MCF 10A (cell line): Measurements from ENCODE around the gene SMAD9. TPM values are rescaled to one million over a fixed set of nuclear protein-coding genes. Genes with fewer than 3 reads are reported as not detected.

Experiments used
- BruUV-seq: library from RNA; stranded (reverse); fragments of 400-500 nt; replicated peaks from 2 replicates; lab custom pipeline; 2021; lab: Mats Ljungman, UMichigan
- CTCF ChIA-PET: fragments of 300-600 bp; sonication (Branson Sonifier 250); formaldehyde crosslinking; extraction: SDS; loops from one replicate; lab custom pipeline; 2021; ENCODE audit warnings: antibody characterized with exemption, inconsistent platforms; lab: Yijun Ruan, JAX
- POLR2A ChIA-PET: fragments of 300-600, 350-650 bp; sonication (Branson Sonifier 250); formaldehyde crosslinking; extraction: SDS; loops from one replicate; lab custom pipeline; 2020; ENCODE audit warnings: antibody characterized with exemption, inconsistent platforms; lab: Yijun Ruan, JAX
- DNase-seq: peaks from one replicate; pipeline ENCODE4 v3.0.0-alpha.2; 2018; ENCODE audit not compliant: unreplicated experiment
- H3K27ac Mint-ChIP-seq: one replicate; pipeline ENCODE4 v1.8.0; 2022; ENCODE audit warnings: mild to moderate bottlenecking, low read depth, mixed read lengths; ENCODE audit not compliant: unreplicated experiment
- H3K27me3 Mint-ChIP-seq: one replicate; pipeline ENCODE4 v1.8.0; 2022; ENCODE audit warnings: mixed read lengths; ENCODE audit not compliant: insufficient read depth, unreplicated experiment
- H3K36me3 Mint-ChIP-seq: one replicate; pipeline ENCODE4 v1.8.0; 2022; ENCODE audit warnings: mild to moderate bottlenecking, moderate library complexity, mixed read lengths; ENCODE audit not compliant: insufficient read depth, unreplicated experiment
- H3K4me1 Mint-ChIP-seq: one replicate; pipeline ENCODE4 v1.8.0; 2022; ENCODE audit warnings: mixed read lengths; ENCODE audit not compliant: insufficient read depth, unreplicated experiment
- H3K4me3 Mint-ChIP-seq: one replicate; pipeline ENCODE4 v1.8.0; 2022; ENCODE audit warnings: mild to moderate bottlenecking, moderate library complexity, mixed read lengths; ENCODE audit not compliant: unreplicated experiment
- H3K9me3 Mint-ChIP-seq: one replicate; pipeline ENCODE4 v1.8.0; 2022; ENCODE audit warnings: mixed read lengths; ENCODE audit not compliant: unreplicated experiment
- CTCF ChIP-seq: fragments of 200-600 bp; IDR thresholded peaks from one replicate; pipeline ENCODE4 v1.8.0; 2022; ENCODE audit warnings: antibody characterized with exemption, mild to moderate bottlenecking; ENCODE audit not compliant: unreplicated experiment
- intact Hi-C: fragments of 100-400 bp; cut with micrococcal nuclease; formaldehyde crosslinking; loops from 2 replicates; pipeline ENCODE4 v1.14.1; 2022
- total RNA-seq: library from RNA; stranded (reverse); gene quantifications from 2 replicates; pipeline ENCODE4 v1.2.3, GENCODE V29; 2022

SMAD9 gene
- total RNA-seq, 1 experiment from 2014 or later, result 1.6 TPM

DNA sequence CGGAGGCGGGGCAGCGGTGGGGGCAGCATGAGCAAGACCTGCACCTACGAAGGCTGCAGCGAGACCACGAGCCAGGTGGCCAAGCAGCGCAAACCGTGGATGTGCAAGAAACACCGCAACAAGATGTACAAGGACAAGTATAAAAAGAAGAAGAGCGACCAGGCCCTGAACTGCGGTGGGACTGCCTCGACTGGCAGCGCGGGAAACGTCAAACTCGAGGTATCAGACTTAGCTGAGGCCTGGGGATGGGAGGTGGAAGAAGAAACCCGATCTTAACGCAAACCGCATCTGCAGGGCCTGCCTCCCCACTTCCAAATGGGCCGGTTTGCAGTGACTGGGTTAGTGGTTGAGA is 100.3 kb downstream of the SMAD9 start:
- intact Hi-C loops, result loop anchor here (10.0 kb wide), 2 partner anchors 395 to 535 kb away; no protein-coding TSS in a partner anchor
- TF ChIP-seq CTCF, result no peak
- ChIA-PET CTCF (no interaction called here), POLR2A (interaction anchor here (0.6 kb wide), 1 partner anchor 178 kb away, joined by 4 read pairs; no protein-coding TSS in a partner anchor)
- Mint-ChIP-seq H3K9me3 (no peaks in the 10 kb centered on the region), H3K4me1 (peaks cover 27% of the 10 kb centered on the region), H3K4me3 (peak overlapping the region; percentile 94), H3K36me3 (no peaks in the 10 kb centered on the region), H3K27me3 (no peaks in the 10 kb centered on the region), H3K27ac (peak overlapping the region; percentile 79)
- peak; percentile 46 for DNase-seq
- no TSS peak for BruUV-seq

DNA sequence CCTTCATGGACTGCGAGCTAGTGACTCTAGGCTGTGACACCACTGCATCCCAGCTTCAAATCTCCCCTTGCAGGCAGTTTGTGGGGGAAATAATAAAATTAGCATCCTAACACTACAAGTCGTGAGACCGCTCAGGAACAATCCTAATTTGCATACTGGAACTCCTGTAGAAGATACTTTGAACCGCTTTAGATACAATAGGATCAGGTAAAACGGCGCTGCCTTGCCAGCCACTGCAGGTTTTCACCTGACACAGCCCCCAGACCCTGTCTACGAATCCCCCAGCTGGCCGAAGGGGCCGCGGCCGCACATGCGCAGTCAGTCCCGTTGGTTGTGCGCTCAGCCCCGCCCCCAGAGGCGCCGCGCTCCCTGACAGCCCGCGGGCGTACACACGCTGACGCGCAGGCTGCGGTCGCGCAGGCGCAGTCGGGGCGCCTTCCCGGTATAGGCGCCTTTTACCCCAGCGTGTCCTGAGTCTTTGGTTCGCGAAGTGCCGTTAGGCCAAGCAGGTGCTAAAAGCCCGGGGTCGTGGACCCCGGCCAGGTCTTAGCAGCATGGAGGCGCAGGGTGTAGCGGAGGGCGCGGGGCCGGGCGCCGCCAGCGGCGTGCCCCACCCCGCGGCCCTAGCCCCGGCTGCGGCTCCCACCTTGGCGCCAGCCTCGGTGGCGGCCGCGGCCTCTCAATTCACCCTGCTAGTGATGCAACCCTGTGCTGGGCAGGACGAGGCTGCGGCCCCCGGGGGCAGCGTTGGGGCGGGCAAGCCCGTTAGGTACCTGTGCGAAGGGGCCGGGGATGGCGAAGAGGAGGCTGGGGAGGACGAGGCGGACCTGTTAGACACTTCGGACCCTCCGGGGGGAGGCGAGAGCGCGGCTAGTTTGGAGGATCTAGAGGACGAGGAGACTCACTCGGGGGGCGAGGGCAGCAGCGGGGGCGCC is 101.0 kb downstream of the SMAD9 start, which contains the start of gene RFXAP:
RFXAP (plus strand) TSS at position 419 of the 935 bp plus-strand sequence; CDS start at position 555, 136 bp downstream.
- no peaks in the 10 kb centered on the region for H3K36me3 Mint-ChIP-seq
- no peaks in the 10 kb centered on the region for H3K9me3 Mint-ChIP-seq
- no TSS peak for BruUV-seq
- peak; percentile 83 for DNase-seq
- ChIA-PET CTCF (interaction anchor here (0.6 kb wide), 1 partner anchor 39 kb away, joined by 3 read pairs; no protein-coding TSS in a partner anchor), POLR2A (interaction anchor here (0.6 to 0.9 kb wide), 2 partner anchors 8 to 179 kb away, joined by 3 to 4 read pairs; no protein-coding TSS in a partner anchor)
- peaks cover 24% of the 10 kb centered on the region for H3K4me1 Mint-ChIP-seq
- H3K27me3 Mint-ChIP-seq, result no peaks in the 10 kb centered on the region
- TF ChIP-seq CTCF, result no peak
- intact Hi-C loops, result no loop called here
- peak within 1 kb of the TSS; percentile 79 for H3K27ac Mint-ChIP-seq
- peak within 1 kb of the TSS; percentile 94 for H3K4me3 Mint-ChIP-seq

GRCh38 chr13:36817996-36818803 is 101.8 kb downstream of the SMAD9 start:
- ChIA-PET POLR2A (interaction anchor here (0.9 kb wide), 1 partner anchor 9 kb away, joined by 3 read pairs; no protein-coding TSS in a partner anchor), CTCF (interaction anchor here (0.6 kb wide), 1 partner anchor 40 kb away, joined by 3 read pairs; no protein-coding TSS in a partner anchor)
- no peak for TF ChIP-seq CTCF
- Mint-ChIP-seq H3K27me3 (no peaks in the 10 kb centered on the region), H3K9me3 (no peaks in the 10 kb centered on the region), H3K4me3 (peak overlapping the region; percentile 94), H3K27ac (no peak overlapping the region), H3K36me3 (no peaks in the 10 kb centered on the region), H3K4me1 (peaks cover 21% of the 10 kb centered on the region)
- DNase-seq, result no peak
- intact Hi-C loops, result no loop called here
- BruUV-seq, result no TSS peak
